DMS153 treated with DMSO at 0.1 percent for 48 hours (cell line): Measurements from ENCODE around the gene ERVFRD-1.

Experiments used
- DNase-seq: peaks from one replicate; lab custom pipeline; 2025; ENCODE audit not compliant: unreplicated experiment; lab: John Stamatoyannopoulos, UW

ERVFRD-1 gene, protein sequence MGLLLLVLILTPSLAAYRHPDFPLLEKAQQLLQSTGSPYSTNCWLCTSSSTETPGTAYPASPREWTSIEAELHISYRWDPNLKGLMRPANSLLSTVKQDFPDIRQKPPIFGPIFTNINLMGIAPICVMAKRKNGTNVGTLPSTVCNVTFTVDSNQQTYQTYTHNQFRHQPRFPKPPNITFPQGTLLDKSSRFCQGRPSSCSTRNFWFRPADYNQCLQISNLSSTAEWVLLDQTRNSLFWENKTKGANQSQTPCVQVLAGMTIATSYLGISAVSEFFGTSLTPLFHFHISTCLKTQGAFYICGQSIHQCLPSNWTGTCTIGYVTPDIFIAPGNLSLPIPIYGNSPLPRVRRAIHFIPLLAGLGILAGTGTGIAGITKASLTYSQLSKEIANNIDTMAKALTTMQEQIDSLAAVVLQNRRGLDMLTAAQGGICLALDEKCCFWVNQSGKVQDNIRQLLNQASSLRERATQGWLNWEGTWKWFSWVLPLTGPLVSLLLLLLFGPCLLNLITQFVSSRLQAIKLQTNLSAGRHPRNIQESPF

GRCh38 chr6:11110921-11111768, at the start of gene ERVFRD-1:
TSS of gene ERVFRD-1 (minus strand) at chr6:11111725. CDS start at chr6:11105310, 6,415 bp downstream.
- DNase-seq: no peak

DNA sequence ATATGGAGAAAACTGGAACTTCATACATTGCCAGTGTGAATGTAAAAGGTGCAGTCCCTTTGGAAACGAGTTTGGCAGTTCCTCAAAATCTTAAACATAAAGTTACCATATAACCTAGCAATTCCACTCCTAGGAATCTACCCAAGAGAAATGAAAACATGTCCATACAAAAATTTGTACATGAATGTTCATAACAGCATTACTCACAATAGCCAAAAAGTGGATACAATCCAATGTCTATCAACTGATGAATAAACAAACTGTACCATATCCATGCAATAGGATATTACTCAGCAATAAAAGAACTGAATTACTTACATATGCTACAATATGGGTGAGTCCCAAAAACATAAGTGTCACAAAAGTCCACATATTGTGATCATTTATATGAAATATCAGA, 48.7 kb upstream of the ERVFRD-1 start:
- DNase-seq: no peak

- no peak for DNase-seq
Measured at GRCh38 chr6:11155589-11155988, 44.1 kb upstream of the ERVFRD-1 start.

- no peak for DNase-seq
Measured at GRCh38 chr6:11153447-11153846, 41.9 kb upstream of the ERVFRD-1 start.

GRCh38 chr6:11152581-11152980, 41.1 kb upstream of the ERVFRD-1 start:
- DNase-seq: no peak

- DNase-seq: no peak
Measured at GRCh38 chr6:11151488-11151887, 40.0 kb upstream of the ERVFRD-1 start.

DNA sequence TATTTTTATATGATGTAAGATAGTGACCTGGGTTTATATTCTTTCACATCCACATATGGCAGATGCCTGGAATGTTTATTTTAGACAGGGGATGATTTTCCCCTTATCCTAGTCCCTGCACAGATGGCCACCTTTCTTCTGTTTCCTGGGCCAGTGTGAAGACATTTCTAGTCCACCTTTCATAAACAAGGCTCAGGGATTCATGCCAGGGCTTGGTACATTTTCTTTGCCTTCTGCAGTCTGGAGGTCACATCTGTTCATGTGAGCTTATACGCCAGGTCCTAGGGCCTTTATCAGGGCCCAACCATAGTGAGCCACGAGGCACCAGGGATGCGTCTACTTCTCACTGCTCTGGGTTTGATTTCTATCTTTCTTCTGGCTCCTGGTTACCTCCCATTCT, 38.0 kb upstream of the ERVFRD-1 start:
- DNase-seq: no peak

DNA sequence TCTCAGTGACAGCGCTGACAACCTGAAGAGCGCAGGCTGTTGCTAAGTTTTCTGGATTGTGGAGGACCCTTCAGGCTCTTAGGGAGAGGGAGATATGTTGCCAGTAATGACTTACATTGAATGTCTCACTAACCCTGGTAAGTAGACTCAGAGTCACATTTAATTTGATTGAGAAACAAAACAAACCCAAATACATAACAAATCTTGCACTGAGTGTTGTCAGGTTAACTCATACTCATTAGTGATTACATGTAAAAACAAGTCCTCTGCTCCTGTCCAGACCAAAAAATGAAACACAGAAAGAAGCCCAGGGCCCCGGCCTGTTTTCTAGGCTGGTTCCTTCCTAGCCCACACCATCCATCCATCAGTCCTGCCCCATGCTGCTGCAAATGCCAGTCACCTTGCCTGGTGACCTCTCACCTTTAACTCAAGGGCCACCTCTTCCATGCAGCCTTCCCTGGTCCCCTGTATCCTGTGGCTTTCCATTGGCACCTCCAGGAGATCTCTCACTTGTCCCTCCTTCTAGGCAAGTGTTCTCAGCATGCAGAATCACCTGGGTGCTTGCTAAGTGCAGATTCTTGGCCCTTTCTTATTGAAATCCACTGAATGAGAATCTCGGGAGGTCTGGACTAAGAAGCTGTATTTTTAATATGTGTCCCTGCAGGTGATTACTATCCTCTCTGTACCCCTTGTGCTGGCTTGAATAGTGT, 34.7 kb upstream of the ERVFRD-1 start:
- no peak for DNase-seq

DNA sequence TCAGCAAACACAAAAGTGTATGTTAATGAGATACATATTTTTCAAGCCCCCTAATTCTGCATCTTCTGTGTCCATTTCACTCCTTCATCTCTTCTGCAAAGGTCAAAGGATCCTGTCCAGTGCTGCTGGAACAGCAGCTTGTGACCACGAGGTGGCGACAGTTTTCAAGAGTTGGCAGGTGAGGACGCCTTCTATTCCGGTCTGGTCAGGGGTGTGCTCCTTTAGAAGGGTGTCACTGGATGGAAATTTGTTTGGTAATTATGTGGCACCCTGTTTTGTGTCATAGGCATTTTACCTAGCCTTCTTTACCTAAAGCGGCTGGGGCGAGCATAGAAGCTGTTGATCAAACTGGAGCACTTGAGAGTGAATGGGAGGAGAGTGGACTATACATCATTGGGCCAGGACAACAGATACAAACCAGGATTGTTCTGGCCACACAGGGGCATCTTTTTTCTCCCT, 32.9 kb upstream of the ERVFRD-1 start:
- DNase-seq: peak; percentile 6

GRCh38 chr6:11143394-11144371, 32.2 kb upstream of the ERVFRD-1 start:
- no peak for DNase-seq

- no peak for DNase-seq
Measured at GRCh38 chr6:11142296-11143027, 30.9 kb upstream of the ERVFRD-1 start.

- no peak for DNase-seq
Measured at GRCh38 chr6:11141295-11141694, 29.8 kb upstream of the ERVFRD-1 start.

- DNase-seq: no peak
Measured at GRCh38 chr6:11140056-11140455, 28.5 kb upstream of the ERVFRD-1 start.

DNA sequence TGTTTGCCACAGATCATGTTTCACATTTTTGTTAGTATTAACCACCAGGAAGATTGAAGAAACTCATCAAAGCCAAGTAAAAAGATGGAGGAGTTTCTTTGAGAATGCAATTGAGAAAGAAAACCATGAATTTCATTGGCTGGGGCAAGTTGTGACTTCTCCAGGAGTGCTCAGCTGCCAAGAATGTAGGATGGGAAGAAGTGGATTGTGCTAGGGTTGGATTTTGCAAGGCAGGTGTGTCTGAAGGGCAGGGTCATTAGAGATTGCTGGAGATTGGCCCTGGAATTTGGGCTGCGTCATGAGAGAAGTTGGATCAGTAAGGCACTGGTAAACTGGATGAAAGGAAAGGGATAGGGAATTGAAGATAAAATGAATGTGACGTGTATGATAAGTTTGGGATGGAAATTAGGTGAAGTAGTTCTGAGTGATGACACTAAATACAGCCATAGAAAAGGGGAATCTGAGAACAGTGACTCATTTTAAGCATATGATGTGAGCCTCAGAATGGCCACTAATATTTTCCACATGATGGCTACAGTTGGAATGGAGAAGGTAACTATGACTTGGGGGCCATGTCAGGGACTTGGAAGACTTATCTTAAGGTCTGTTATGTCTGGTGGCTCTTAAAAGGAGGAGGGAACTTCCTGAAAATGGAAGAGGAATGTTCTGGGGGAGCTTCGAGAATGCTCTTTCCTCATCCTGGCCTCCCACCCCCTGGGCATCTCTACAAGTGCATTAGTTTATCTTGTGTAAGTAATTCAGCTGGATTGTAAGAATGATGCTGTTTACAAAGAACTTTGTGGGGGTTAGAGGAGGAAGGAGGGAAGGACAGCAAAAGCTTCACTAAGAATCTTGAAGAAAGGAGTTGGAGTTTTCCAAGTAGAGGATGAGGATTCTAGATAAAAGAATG, 27.8 kb upstream of the ERVFRD-1 start:
- DNase-seq: no peak

DNA sequence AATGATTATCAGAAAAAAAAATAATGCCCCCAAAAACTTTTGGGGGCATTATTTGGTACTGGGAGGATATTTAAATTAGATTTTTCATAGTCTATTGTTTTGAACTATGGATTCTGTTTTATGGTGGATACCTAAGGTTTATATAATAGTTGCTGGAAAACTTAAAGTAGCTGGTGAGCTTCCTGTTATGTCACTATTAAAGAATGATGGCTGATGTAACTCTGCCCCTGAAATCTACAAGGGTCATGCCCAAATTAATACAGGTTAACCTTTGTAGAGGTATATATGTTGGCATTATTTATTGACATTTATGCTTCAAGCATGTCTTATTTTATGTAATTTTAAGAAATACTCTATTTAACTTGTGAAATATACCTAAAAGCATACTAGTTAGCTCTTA, 25.3 kb upstream of the ERVFRD-1 start:
- no peak for DNase-seq

- DNase-seq: no peak
Measured at GRCh38 chr6:11133281-11133680, 21.8 kb upstream of the ERVFRD-1 start.

DNA sequence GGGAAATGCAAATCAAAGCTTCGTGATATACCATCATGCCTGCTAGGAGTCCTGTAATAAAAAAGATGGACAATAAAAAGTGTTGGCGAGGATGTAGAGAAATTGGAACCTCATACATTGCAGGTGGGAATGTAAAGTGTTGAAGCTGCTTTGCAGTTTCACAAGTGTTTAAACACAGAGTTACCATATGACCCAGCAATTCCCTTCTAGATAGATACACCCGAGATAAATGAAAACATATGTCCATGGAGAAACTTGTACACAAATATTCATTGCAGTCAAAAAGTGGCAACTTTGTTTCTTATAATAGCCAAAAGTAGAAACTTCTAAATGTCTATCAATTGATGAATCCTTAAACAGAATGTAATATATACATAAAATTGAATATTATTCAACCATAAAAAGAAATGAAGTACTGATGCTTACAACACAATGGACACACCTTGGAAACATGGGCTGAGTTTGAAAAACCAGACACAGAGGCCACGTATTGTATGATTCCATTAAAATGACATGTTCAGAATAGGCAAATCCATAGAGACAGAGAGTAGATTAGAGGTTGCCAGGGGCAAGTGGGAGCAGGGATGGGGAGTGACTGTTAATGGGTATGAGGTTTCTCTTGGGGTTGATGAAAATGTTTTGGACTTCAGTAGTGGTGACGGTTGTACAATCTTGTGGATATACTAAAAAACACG, 20.8 kb upstream of the ERVFRD-1 start:
- no peak for DNase-seq

- no peak for DNase-seq
Measured at GRCh38 chr6:11130605-11131004, 19.1 kb upstream of the ERVFRD-1 start.
